ENCODE results near the gene PKD2L1.

DNA sequence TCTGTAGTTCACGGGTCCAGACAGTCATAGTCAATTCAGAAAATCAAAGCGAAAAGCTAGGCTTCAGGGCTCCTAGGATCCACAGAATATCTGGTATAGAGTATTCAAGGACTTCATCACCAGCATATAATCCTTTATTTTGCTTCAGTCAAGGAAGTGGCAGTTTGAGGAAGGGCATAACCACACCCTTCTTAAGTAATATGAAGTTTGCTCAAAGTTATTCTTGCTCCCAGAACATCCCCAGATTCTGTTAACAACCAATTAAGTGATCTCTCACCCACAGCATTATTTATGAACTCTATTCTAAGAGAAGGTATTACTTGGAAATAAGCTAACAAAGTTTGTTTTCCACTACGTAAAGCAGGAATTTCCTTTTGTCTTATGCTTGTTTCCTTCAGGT is 75.8 kb downstream of the PKD2L1 start:
- TF ChIP-seq, protein P1, sequence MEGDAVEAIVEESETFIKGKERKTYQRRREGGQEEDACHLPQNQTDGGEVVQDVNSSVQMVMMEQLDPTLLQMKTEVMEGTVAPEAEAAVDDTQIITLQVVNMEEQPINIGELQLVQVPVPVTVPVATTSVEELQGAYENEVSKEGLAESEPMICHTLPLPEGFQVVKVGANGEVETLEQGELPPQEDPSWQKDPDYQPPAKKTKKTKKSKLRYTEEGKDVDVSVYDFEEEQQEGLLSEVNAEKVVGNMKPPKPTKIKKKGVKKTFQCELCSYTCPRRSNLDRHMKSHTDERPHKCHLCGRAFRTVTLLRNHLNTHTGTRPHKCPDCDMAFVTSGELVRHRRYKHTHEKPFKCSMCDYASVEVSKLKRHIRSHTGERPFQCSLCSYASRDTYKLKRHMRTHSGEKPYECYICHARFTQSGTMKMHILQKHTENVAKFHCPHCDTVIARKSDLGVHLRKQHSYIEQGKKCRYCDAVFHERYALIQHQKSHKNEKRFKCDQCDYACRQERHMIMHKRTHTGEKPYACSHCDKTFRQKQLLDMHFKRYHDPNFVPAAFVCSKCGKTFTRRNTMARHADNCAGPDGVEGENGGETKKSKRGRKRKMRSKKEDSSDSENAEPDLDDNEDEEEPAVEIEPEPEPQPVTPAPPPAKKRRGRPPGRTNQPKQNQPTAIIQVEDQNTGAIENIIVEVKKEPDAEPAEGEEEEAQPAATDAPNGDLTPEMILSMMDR (IDR thresholded peaks at IDR 0.05; ENCODE audit: control extremely low read depth in 1 of 3, insufficient read depth in 1 of 3, low read depth in 1 of 3, low read length in 3 of 3), result no peak
- no peak for TF ChIP-seq POLR2AphosphoS5 (IDR thresholded peaks at IDR 0.05; ENCODE audit: low read depth, low read length)
- TF ChIP-seq BCL11A (IDR thresholded peaks at IDR 0.05; ENCODE audit: low read depth in 2 of 2, low read length in 2 of 2), result no peak
- no peak for TF ChIP-seq RFX5 (IDR thresholded peaks at IDR 0.05; ENCODE audit: borderline replicate concordance, low read depth, low read length)

All from H1 (cell line).